Gastrocnemius medialis (tissue), 4 donors: ENCODE data around the gene SLC6A17. TPM values are rescaled to one million over a fixed set of nuclear protein-coding genes. Genes with fewer than 3 reads are reported as not detected.
A peak's percentile ranks its signal among the peaks of the same experiment; 100 is the strongest.

ENCODE experiments used
- ATAC-seq, 2 donors: fragments of 150-250 bp; one replicate each; pipeline ENCODE4 v1.9.1; 2016
- DNase-seq, 2 donors: peaks; one replicate each; pipeline ENCODE4 v3.0.0-alpha.2; 2019
- H3K27ac ChIP-seq, 4 donors: fragments of 200-600 bp; sonication (generic); 1 replicate in 1 of 4; 2 replicates in 3 of 4; pipeline ENCODE4 v1.5.1; 2016 to 2018; ENCODE audit warnings: mild to moderate bottlenecking in 2 of 4, moderate library complexity in 1 of 4
- H3K27me3 ChIP-seq, 3 donors: fragments of 200-600 bp; sonication (generic) in 2 of 3; 1 replicate in 1 of 3; 2 replicates in 2 of 3; pipeline versions ENCODE4 v1.5.1 to v1.6.0; 2016 to 2019; ENCODE audit warnings: mild to moderate bottlenecking in 1 of 3, moderate library complexity in 1 of 3
- H3K36me3 ChIP-seq, 2 donors: fragments of 200-600 bp; sonication (generic) in 1 of 2; one replicate each; pipeline ENCODE4 v1.5.1; 2017 to 2018
- H3K4me1 ChIP-seq, 2 donors: fragments of 200-600 bp; sonication (generic) in 1 of 2; one replicate each; pipeline ENCODE4 v1.5.1; 2016 to 2017; ENCODE audit warnings: mild to moderate bottlenecking in 2 of 2
- H3K4me3 ChIP-seq, 4 donors: fragments of 200-600 bp; sonication (generic) in 3 of 4; 1 replicate in 1 of 4; 2 replicates in 3 of 4; pipeline ENCODE4 v1.5.1; 2016 to 2019; ENCODE audit warnings: mild to moderate bottlenecking in 2 of 4
- H3K9me3 ChIP-seq, 3 donors: fragments of 200-600 bp; sonication (generic) in 2 of 3; 1 replicate in 1 of 3; 2 replicates in 2 of 3; pipeline ENCODE4 v1.5.1; 2016 to 2019
- POLR2A ChIP-seq, 2 donors: fragments of 450-650 bp; IDR thresholded peaks; one replicate each; pipeline ENCODE4 v1.6.1; 2017; ENCODE audit warnings: antibody characterized with exemption in 2 of 2, mild to moderate bottlenecking in 2 of 2, moderate library complexity in 2 of 2
- in situ Hi-C, 4 donors: fragments of 200-750 bp; cut with MboI; loops; one replicate each; pipeline versions ENCODE4 v1.15.0 to v1.8.0; 2017; ENCODE audit warnings: low sequenced_read_pairs in 4 of 4
- intact Hi-C: fragments of 100-400 bp; cut with DNase I; formaldehyde crosslinking; loops from one replicate; pipeline ENCODE4 v1.15.1; 2023; ENCODE audit warnings: low total_unique reads
- total RNA-seq, 4 donors: library from RNA; depleted of rRNA; stranded (reverse); fragments of >200 nt; gene quantifications; one replicate each; pipeline versions ENCODE4 v1.1.0 to v1.2.3, GENCODE V29; 2016
- TF ChIP-seq, protein P1 (sequence below), 5 experiments: fragments of 450-650 bp in 3 of 5; fragments of 200-600 bp in 2 of 5; sonication (generic) in 2 of 5; IDR thresholded peaks in 4 of 5; conservative IDR thresholded peaks in 1 of 5; 1 replicate in 4 of 5; 2 replicates in 1 of 5; pipeline ENCODE4 v1.5.1; 2016 to 2019; ENCODE audit warnings: antibody characterized with exemption in 5 of 5, mild to moderate bottlenecking in 3 of 5, moderate library complexity in 3 of 5

SLC6A17 gene
- total RNA-seq, 4 donors from 2014 or later: 0.02 to 0.03 TPM; not detected in 2

DNA sequence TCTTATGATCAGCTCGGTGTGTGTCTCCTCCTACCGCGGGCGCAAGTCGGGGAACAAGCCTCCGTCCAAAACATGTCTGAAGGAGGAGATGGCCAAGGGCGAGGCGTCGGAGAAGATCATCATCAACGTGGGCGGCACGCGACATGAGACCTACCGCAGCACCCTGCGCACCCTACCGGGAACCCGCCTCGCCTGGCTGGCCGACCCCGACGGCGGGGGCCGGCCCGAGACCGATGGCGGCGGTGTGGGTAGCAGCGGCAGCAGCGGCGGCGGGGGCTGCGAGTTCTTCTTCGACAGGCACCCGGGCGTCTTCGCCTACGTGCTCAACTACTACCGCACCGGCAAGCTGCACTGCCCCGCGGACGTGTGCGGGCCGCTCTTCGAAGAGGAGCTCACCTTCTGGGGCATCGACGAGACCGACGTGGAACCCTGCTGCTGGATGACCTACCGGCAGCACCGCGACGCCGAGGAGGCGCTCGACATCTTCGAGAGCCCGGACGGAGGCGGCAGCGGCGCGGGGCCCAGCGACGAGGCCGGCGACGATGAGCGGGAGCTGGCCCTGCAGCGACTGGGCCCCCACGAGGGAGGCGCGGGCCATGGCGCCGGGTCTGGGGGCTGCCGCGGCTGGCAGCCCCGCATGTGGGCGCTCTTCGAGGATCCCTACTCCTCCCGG, 61.3 kb downstream of the SLC6A17 start:
- Histone ChIP-seq H3K27me3 (peaks cover 7 to 17% (median 14%) of the 10 kb centered on the region in 3 donors), H3K27ac (peak overlapping the region in 3 of 4 donors; percentile 8 to 84 (median 84)), H3K36me3 (no peaks in the 10 kb centered on the region), H3K4me1 (peaks cover 5 to 7% of the 10 kb centered on the region in 2 donors), H3K4me3 (peak overlapping the region; percentile 57 to 88 (median 68)), H3K9me3 (no peaks in the 10 kb centered on the region)
- DNase-seq (no peak), ATAC-seq (peak in 1 of 2 donors; percentile 2)
- in situ Hi-C loops (no loop called here), intact Hi-C loops (no loop called here)
- TF ChIP-seq POLR2A (IDR thresholded peaks at IDR 0.05): no peak
- TF ChIP-seq, protein P1, sequence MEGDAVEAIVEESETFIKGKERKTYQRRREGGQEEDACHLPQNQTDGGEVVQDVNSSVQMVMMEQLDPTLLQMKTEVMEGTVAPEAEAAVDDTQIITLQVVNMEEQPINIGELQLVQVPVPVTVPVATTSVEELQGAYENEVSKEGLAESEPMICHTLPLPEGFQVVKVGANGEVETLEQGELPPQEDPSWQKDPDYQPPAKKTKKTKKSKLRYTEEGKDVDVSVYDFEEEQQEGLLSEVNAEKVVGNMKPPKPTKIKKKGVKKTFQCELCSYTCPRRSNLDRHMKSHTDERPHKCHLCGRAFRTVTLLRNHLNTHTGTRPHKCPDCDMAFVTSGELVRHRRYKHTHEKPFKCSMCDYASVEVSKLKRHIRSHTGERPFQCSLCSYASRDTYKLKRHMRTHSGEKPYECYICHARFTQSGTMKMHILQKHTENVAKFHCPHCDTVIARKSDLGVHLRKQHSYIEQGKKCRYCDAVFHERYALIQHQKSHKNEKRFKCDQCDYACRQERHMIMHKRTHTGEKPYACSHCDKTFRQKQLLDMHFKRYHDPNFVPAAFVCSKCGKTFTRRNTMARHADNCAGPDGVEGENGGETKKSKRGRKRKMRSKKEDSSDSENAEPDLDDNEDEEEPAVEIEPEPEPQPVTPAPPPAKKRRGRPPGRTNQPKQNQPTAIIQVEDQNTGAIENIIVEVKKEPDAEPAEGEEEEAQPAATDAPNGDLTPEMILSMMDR (IDR thresholded peaks at IDR 0.05 in 4 of 5, conservative IDR thresholded peaks at IDR 0.05 in 1 of 5): no peak

DNA sequence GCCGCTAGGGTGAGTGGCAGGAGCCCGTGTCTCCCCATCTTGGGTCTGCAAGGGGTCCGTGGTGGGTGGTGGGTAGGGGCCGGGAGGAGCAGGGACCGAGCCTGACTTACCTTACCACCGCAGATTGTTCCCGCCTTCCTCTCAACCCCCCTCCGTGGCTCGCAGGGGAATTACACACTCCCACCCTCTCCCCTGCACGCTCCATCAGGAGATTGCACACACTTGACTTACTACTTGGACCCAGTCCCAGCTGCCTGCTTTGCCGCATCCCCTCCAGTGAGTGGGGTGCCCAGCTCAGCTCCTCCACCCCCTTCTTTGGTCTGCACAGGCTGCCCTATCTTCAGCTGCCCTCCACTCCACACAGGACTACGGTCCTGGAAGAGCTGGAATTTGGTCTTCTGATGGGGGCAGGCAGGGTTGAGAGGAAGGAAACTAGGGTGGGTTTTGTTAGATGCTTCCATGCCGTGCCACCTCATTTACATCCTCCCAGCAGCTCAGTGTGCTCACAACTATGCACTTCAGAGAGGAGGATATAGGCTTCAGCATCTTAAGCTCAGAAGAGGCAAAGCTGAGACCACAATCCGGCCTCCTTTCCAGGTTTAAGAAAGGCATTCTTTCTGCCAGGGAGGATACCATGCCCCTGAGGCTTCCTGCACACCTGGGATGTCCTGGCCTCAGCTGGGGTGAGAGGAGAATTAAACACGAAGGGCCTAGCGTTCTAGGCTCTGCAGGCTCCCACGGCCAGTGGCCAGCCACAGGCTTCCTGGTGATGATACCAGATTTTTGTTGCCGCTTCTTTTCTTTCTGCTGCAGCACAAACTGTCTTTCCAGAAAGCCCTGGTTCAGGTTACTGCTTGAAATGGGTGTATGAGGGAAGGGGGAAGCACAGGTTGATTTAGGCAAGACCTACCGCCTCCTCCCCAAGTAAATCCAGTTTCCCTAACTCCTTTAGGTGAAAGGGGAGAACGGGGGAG, 62.2 kb downstream of the SLC6A17 start:
- DNase-seq (no peak), ATAC-seq (no peak)
- Histone ChIP-seq H3K36me3 (no peaks in the 10 kb centered on the region), H3K9me3 (no peaks in the 10 kb centered on the region), H3K27ac (peak overlapping the region in 3 of 4 donors; percentile 7 to 84 (median 8)), H3K27me3 (peaks cover 7 to 17% (median 14%) of the 10 kb centered on the region in 3 donors), H3K4me3 (peak overlapping the region; percentile 57 to 88 (median 68)), H3K4me1 (peaks cover 5 to 7% of the 10 kb centered on the region in 2 donors)
- intact Hi-C loops: no loop called here
- in situ Hi-C loops: no loop called here
- TF ChIP-seq, protein P1 (IDR thresholded peaks at IDR 0.05 in 4 of 5, conservative IDR thresholded peaks at IDR 0.05 in 1 of 5): no peak
- no peak for TF ChIP-seq POLR2A (IDR thresholded peaks at IDR 0.05)

DNA sequence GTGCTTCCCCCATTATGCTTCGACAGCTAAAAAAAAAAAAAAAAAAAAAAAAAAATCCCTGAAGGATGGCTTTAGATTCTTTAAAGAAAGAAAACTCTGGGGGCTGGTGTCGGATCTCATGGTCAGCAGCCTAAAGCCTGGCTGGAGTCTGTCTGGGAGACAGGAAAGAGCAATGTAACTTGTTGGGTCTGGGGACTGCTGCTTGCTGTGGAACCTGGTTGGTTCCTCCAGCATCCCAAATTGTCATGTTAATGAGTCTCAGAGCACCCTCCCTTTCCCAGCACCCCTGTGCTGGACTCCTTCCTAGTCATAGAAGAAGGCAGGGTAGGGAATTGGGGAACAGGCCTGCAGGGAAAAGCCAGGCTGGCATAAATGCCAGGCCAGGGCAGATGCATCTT, 62.8 kb downstream of the SLC6A17 start:
- H3K4me1 ChIP-seq: peaks cover 5 to 7% of the 10 kb centered on the region in 2 donors
- in situ Hi-C loops (no loop called here), intact Hi-C loops (no loop called here)
- no peak overlapping the region for H3K4me3 ChIP-seq
- H3K36me3 ChIP-seq: no peaks in the 10 kb centered on the region
- TF ChIP-seq, protein P1 (IDR thresholded peaks at IDR 0.05 in 4 of 5, conservative IDR thresholded peaks at IDR 0.05 in 1 of 5): no peak
- TF ChIP-seq POLR2A (IDR thresholded peaks at IDR 0.05): no peak
- peaks cover 7 to 17% (median 14%) of the 10 kb centered on the region in 3 donors for H3K27me3 ChIP-seq
- H3K27ac ChIP-seq: no peak overlapping the region
- DNase-seq (no peak), ATAC-seq (no peak)
- no peaks in the 10 kb centered on the region for H3K9me3 ChIP-seq

DNA sequence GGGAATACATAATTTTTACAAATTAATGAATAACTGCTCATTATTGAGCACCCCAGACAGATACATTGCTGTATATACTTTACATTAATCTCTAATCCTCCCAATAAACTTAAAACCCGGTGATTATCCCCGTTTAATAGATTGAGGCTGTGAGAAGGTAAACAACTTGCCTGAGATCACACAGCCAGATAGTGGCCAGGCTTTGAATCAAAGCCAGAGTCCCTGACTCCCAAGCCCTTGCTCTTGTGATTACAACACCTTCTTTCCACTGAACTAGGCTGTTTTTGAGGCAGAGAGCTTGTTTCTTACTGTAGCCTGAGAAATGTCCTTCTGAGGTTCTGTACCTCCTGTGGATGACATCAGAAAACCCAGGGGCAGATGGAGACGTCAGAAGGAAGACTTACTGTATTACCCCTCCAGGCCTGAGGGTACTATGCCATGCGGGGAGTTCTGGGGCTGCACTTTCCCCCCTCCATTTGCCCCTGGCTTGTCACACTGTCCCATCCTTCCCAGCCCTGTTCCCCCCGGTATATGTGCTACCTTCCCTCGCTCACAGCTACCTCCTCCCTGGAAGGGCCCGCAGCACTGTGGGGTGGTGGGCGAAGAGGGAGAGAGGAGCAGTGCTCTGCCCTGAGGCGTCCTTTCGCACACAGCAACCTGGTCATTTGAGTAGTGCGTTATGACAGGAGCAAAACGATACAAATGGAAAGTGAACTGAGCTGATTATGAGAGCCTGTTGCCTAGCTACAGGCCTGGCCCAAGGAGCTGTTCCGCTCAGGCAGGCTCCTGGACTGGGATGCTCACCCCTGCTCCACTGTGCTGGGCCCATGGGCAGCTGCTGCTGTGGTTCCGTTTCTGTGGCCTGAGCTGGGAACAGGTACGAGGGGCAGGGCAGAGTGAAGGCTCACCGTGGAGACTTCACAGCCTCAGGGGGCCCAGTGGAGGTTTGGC, 64.4 kb downstream of the SLC6A17 start:
- no peaks in the 10 kb centered on the region for H3K4me1 ChIP-seq
- no peaks in the 10 kb centered on the region for H3K9me3 ChIP-seq
- intact Hi-C loops (no loop called here), in situ Hi-C loops (no loop called here)
- H3K27me3 ChIP-seq: peaks cover 7 to 17% (median 14%) of the 10 kb centered on the region in 3 donors
- ATAC-seq (no peak), DNase-seq (no peak)
- TF ChIP-seq, protein P1 (IDR thresholded peaks at IDR 0.05 in 4 of 5, conservative IDR thresholded peaks at IDR 0.05 in 1 of 5): no peak
- no peak for TF ChIP-seq POLR2A (IDR thresholded peaks at IDR 0.05)
- no peak overlapping the region for H3K4me3 ChIP-seq
- H3K36me3 ChIP-seq: no peaks in the 10 kb centered on the region
- no peak overlapping the region for H3K27ac ChIP-seq
